BLaER1 (cell line): ENCODE measurements around the gene KIAA1755.

Experiments
- H3K27ac ChIP-seq: shearing (Covaris generic); formaldehyde crosslinking; 2 replicates; pipeline ENCODE4 v1.8.1; 2022
- H3K27me3 ChIP-seq: shearing (Covaris generic); formaldehyde crosslinking; 2 replicates; pipeline ENCODE4 v1.8.1; 2022
- H3K36me3 ChIP-seq: shearing (Covaris generic); formaldehyde crosslinking; 2 replicates; pipeline ENCODE4 v1.8.1; 2022
- H3K4me1 ChIP-seq: shearing (Covaris generic); formaldehyde crosslinking; 2 replicates; pipeline ENCODE4 v1.8.1; 2022
- H3K4me2 ChIP-seq: shearing (Covaris generic); formaldehyde crosslinking; 2 replicates; pipeline ENCODE4 v1.8.1; 2022
- H3K4me3 ChIP-seq: shearing (Covaris generic); formaldehyde crosslinking; 2 replicates; pipeline ENCODE4 v1.8.1; 2022
- H3K9ac ChIP-seq: shearing (Covaris generic); formaldehyde crosslinking; 2 replicates; pipeline ENCODE4 v1.8.1; 2022
- H3K9me3 ChIP-seq: shearing (Covaris generic); formaldehyde crosslinking; 2 replicates; pipeline ENCODE4 v1.8.1; 2022
- H4K20me1 ChIP-seq: shearing (Covaris generic); formaldehyde crosslinking; 2 replicates; pipeline ENCODE4 v1.8.1; 2022
- Cebpa-rat ChIP-seq: shearing (Covaris generic); IDR thresholded peaks from 2 replicates; pipeline ENCODE4 v1.8.1; 2022

Gene KIAA1755

DNA sequence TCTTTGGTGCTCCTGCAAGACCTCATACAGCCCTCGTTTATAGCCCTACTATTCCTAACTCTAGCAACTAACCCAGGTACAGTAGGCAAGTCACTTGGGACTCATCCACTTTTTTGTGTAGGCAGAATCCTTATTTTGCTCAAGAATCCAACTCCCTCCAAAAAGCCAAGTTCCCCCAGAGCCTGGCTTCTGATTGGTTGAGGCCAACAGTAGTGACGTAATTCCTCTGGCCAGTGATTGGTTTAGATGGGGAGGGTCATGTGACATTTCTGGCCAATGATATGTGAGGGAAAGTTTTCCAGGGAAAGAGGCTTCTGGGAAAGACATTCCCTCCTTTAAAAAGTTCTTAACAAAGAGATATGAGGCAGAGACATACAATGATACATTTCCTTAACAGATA lies 32.1 kb downstream of the KIAA1755 start:
- H3K27ac ChIP-seq = no peak overlapping the region
- H3K4me3 ChIP-seq = no peak overlapping the region
- H3K36me3 ChIP-seq = no peaks in the 10 kb centered on the region
- H4K20me1 ChIP-seq = no peaks in the 10 kb centered on the region
- no peaks in the 10 kb centered on the region for H3K9me3 ChIP-seq
- TF ChIP-seq Cebpa-rat = no peak
- H3K4me1 ChIP-seq = peaks cover 20% of the 10 kb centered on the region
- H3K4me2 ChIP-seq = no peak overlapping the region
- H3K9ac ChIP-seq = no peak overlapping the region
- no peaks in the 10 kb centered on the region for H3K27me3 ChIP-seq

DNA sequence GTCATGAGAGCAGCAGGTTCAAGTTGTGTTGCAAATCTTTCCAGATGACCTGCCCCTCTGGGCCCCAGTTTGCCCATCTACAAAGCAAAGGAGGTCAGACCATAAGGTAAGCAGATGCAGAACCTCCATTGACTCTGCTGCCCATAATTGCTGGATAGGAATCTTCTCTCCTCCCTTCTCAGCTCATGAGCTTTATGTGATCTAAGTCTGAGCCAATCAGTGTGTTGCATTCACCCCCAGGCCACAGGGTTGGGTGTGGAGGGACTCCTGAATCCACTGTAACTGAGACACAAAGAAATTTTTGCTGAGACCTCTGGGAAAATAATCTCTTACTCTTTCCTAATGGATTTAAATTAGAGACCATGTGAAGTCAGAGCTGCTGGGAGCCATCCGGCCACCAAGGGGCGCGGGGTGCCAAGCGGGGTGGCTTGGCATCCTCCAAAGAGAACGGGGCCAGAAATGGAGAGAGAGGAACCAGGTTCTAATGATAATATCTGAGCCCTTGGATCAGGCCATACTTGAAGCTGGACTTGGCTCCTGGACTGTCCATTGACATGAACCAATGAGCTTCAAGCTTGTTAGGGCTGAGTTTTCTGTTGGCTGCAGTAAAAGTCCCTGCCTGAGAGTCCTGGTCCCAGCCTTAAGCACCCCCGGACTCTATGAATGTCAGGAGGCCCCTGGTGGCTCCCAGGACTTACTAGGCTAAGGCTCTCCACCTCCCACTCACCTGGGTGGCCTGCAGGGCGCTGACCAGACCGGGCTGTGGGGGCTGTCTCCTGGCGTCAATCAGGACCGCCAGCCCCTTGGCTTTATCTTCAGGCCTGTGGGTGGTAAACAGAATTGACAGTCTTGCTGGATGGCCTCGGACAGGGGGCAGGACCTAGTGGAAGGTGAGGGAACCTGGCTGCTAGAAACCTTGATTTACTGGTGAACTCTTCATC lies 32.8 kb downstream of the KIAA1755 start:
- Histone ChIP-seq H4K20me1 (no peaks in the 10 kb centered on the region), H3K36me3 (no peaks in the 10 kb centered on the region), H3K27ac (no peak overlapping the region), H3K27me3 (no peaks in the 10 kb centered on the region), H3K9ac (no peak overlapping the region), H3K4me3 (no peak overlapping the region), H3K4me2 (no peak overlapping the region), H3K4me1 (peaks cover 21% of the 10 kb centered on the region), H3K9me3 (no peaks in the 10 kb centered on the region)
- TF ChIP-seq Cebpa-rat = no peak

DNA sequence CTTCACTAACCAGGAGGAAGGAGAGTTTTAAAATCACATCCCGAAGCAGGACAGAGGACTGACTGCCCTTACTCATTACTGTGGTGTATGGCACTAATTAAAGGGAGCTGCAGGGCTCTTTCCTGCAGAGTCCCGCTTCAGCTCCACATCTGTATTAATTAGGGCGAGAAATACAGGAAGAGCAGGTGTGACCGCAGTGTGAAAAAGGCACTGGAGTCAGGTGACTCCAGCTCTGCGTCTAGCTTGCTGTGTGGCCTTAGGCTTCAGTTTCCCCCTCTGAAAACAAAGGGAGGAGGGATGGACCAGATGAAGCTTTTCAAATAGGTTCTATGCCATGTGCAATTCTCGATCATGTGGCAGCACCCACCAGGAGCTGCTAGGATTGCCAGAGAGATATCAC lies 34.0 kb downstream of the KIAA1755 start:
- H4K20me1 ChIP-seq = no peaks in the 10 kb centered on the region
- no peak for TF ChIP-seq Cebpa-rat
- no peaks in the 10 kb centered on the region for H3K36me3 ChIP-seq
- H3K4me3 ChIP-seq = no peak overlapping the region
- no peak overlapping the region for H3K4me2 ChIP-seq
- no peaks in the 10 kb centered on the region for H3K9me3 ChIP-seq
- no peak overlapping the region for H3K9ac ChIP-seq
- no peak overlapping the region for H3K27ac ChIP-seq
- H3K4me1 ChIP-seq = peaks cover 21% of the 10 kb centered on the region
- H3K27me3 ChIP-seq = no peaks in the 10 kb centered on the region

DNA sequence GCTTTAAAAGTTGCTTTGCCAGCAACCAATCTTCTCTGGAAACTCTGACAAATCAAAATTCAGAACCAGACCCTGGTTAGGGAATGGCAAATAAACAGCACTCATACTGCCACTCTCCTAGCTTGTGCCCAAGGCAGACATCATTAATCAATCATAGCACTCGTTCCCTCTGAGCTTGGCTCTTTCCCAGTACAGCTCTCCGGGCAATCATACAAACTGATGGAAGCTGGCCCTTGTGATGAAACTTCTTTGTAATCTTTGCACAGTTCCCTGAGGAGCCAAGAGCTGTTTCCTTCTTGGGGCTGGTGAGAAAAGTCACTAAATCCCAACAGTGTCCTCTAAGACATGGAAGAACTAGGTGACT lies 34.7 kb downstream of the KIAA1755 start:
- Histone ChIP-seq H3K27ac (no peak overlapping the region), H3K27me3 (no peaks in the 10 kb centered on the region), H3K4me3 (no peak overlapping the region), H3K9ac (no peak overlapping the region), H3K4me2 (no peak overlapping the region), H3K4me1 (peaks cover 21% of the 10 kb centered on the region), H3K36me3 (no peaks in the 10 kb centered on the region), H3K9me3 (no peaks in the 10 kb centered on the region), H4K20me1 (no peaks in the 10 kb centered on the region)
- no peak for TF ChIP-seq Cebpa-rat

DNA sequence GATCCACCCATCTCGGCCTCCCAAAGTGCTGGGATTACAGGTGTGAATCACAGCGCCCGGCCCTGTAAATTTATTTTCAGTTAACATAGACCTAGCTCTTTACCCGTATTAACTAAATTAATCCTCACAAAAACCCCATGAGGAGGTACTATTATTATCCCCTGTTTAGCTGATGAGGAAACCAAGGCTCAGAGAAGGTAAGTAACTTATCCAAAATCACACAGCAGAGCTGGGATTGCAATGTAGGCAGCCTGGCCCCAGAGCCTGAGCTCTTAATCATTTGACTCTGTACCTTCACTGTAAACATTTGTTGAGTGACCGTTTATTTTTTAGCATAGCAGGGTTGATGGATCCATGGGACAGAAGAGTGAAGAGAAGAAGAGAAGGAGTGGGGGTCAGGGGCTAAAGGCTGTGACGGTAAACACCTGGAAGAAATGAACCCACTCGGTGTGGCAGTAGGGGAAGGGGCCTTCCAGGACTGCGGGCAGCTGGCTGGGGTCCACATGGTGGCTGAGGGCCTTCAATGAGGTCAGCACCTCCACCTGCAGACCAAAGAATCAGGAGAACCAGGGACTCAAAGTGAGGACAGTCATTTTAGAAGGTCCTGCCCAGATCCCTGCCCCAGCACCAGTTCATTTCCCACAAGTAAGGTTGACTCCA lies 35.2 kb downstream of the KIAA1755 start:
- Histone ChIP-seq H3K27ac (no peak overlapping the region), H3K4me1 (peaks cover 21% of the 10 kb centered on the region), H3K4me2 (no peak overlapping the region), H3K27me3 (no peaks in the 10 kb centered on the region), H3K9me3 (no peaks in the 10 kb centered on the region), H3K9ac (no peak overlapping the region), H3K4me3 (no peak overlapping the region), H4K20me1 (no peaks in the 10 kb centered on the region), H3K36me3 (no peaks in the 10 kb centered on the region)
- TF ChIP-seq Cebpa-rat = no peak

DNA sequence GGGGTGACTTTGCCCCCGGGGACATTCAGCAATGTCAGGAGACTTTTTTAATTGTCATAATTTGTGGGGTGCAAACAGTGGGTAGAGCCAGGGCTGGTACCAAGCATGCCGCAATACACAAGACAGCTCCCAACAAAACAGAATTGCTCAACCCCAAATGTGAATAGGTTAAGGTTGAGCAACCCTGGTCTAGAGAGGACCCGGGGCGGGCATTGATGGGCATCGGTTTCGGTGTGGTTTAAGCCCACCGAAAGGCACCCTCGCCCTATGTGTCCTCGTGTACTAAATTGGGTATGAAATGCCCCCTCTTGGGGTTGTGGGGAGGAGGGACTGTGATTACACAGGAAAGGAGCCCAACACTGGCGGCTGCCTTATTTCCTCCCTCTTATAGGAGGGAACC lies 36.0 kb downstream of the KIAA1755 start:
- no peak overlapping the region for H3K27ac ChIP-seq
- peaks cover 21% of the 10 kb centered on the region for H3K4me1 ChIP-seq
- H3K9ac ChIP-seq = no peak overlapping the region
- no peaks in the 10 kb centered on the region for H4K20me1 ChIP-seq
- no peaks in the 10 kb centered on the region for H3K9me3 ChIP-seq
- peak overlapping the region; percentile 54 for H3K4me2 ChIP-seq
- no peaks in the 10 kb centered on the region for H3K27me3 ChIP-seq
- H3K4me3 ChIP-seq = no peak overlapping the region
- 0 out of 2 replicates have a peak, but pooled peaks have one; percentile 60 for TF ChIP-seq Cebpa-rat
- H3K36me3 ChIP-seq = no peaks in the 10 kb centered on the region

DNA sequence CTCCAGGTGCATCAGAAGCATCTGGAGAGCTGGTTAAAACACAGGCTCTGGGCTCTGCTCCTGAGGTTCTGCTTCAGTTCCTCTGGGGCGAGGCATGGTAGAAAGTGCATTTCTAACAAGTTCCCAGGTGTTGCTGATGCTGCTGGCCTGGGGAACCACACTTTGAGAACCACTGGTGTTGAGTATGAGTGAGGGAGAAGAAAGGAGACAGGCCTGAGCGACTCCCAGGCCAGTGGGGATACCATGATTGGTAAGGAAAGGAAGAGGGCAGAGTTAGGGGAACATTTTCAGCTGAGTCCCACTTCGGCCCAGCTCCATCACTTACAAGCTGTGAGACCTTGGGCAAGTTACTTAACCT lies 36.8 kb downstream of the KIAA1755 start:
- Histone ChIP-seq H3K36me3 (no peaks in the 10 kb centered on the region), H4K20me1 (no peaks in the 10 kb centered on the region), H3K4me1 (peaks cover 21% of the 10 kb centered on the region), H3K27ac (no peak overlapping the region), H3K27me3 (no peaks in the 10 kb centered on the region), H3K9ac (no peak overlapping the region), H3K4me3 (no peak overlapping the region), H3K9me3 (no peaks in the 10 kb centered on the region), H3K4me2 (no peak overlapping the region)
- TF ChIP-seq Cebpa-rat = no peak

DNA sequence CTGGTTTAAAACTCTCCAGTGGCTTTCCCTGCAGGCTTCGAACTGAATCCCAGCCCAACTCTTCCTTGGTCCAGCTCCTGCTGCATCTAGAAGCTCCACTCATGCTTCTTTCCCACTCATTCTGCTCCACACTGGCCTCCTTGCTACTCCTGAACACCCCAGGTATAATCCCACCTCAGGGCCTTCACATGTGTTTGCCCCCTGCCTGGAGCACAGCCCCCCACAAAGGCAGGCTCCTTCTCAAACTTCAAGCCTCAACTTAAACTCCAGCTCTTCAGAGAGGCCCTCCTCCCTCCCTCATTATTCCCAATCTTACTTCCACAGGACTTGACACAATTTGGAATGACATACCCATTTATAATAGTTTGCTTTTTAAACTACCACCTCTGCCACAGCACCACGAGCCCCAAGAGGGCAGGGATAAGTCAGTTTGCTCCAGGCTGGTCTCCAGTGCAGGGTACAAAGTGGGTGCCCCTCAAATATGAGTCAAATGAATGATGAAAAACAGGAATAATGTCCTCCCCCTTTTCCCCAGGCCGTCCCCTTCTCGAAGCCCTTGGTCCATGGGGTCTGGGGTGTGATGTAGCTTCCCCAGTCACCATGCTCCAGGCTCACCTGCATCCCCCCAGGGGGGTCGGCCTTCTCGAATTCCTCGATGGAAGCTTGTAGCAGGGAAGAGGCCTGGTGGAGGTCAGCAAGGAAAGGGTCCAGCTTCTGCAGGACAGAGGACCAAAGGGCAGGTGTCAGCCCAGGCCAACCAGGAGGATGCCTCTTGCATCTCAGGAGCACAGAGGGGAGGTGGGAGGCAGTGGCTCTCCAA lies 37.4 kb downstream of the KIAA1755 start:
- H3K4me1 ChIP-seq = peaks cover 21% of the 10 kb centered on the region
- TF ChIP-seq Cebpa-rat = no peak
- no peaks in the 10 kb centered on the region for H3K27me3 ChIP-seq
- H3K4me3 ChIP-seq = no peak overlapping the region
- H3K9me3 ChIP-seq = no peaks in the 10 kb centered on the region
- no peaks in the 10 kb centered on the region for H3K36me3 ChIP-seq
- H3K9ac ChIP-seq = no peak overlapping the region
- no peak overlapping the region for H3K4me2 ChIP-seq
- no peak overlapping the region for H3K27ac ChIP-seq
- H4K20me1 ChIP-seq = no peaks in the 10 kb centered on the region

DNA sequence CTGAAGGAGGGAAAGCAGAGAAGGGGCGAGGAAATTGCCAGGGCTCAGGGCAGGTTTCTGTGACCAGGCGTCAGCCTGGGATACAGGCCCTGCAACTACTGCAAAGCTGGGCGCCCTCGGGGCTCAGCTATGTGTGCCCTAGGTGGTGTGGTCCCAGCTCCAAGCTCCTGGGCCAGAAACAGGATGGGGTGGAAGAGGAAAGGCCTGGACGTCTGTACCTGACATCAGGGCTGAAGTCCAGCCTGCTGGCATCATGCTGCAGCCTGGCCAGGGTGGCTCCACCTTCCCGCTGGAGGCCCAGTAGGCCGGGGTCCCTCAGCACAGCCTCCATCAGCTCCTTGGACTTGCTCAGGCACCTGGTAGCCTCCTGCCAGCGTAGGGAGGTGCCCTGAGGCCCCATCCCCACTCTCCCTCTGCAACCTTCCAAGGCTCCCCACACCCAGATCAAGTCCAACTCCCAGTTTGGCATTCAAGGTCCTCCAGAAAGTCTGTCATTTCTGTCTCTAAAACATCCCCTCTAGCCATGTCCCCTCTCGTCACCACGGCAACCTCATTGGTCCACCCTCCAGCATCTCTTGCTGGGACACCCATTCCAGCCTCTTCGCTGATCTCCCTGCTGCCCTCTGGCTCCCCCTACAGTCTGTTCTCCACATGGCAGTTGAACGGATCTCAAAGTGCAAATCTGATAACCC lies 38.2 kb downstream of the KIAA1755 start:
- Histone ChIP-seq H3K4me3 (no peak overlapping the region), H3K4me1 (peaks cover 21% of the 10 kb centered on the region), H3K9ac (no peak overlapping the region), H3K4me2 (no peak overlapping the region), H3K27me3 (no peaks in the 10 kb centered on the region), H4K20me1 (no peaks in the 10 kb centered on the region), H3K9me3 (no peaks in the 10 kb centered on the region), H3K36me3 (no peaks in the 10 kb centered on the region), H3K27ac (no peak overlapping the region)
- TF ChIP-seq Cebpa-rat = no peak
